HG02870 (cell line): ENCODE results near the gene PPFIA2.
A peak's percentile ranks its signal among the peaks of the same experiment; 100 is the strongest.
"Not testable (repeated sequence)": the region's sequence is repeated elsewhere in the genome, so short reads cannot be mapped to it uniquely, and the experiment has no call there.

Experiments
- ATAC-seq: cut with Tn5 transposase; IDR thresholded peaks from one replicate; pipeline ENCODE4 v1.9.1; 2021; ENCODE audit warnings: mild to moderate bottlenecking, moderate library complexity; ENCODE audit not compliant: unreplicated experiment

PPFIA2 gene

DNA sequence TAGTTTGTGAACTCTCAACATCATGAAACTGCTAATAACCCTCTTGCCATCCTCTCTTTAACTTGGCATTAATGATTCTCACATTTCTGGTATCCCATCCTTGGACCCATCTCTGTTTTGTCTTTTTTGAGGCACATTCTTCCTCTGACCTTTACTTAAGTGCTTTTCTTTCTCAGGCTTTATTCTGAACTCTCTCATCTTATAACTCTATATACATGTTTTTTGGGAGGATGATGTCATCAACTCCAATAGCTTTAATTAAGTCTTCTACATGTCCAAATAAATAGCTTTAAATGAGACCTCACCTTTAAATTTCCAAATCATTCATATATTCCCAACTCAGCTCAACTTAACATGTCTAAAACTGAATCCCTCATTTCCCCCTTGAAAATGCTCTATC, 88.4 kb downstream of the PPFIA2 start:
- no peak for ATAC-seq

DNA sequence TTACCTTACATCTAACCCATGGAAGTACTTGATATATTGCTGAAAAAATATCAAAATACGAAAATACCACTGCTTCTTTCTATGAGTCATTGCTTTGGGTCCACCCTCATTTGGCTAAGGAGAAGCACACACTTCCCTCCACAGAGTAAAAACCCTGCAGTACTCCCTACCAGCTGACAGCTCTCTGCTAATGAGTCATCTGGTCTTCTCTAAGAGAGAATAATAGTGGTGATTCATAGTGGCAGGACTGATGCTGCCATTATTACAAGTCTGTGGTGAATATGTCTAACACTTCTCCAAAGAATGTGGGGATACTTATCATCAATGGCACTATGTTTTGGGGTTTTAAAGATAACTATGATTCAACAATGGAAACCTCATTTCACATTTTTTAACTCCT, 90.7 kb downstream of the PPFIA2 start:
- peak; percentile 99 for ATAC-seq

DNA sequence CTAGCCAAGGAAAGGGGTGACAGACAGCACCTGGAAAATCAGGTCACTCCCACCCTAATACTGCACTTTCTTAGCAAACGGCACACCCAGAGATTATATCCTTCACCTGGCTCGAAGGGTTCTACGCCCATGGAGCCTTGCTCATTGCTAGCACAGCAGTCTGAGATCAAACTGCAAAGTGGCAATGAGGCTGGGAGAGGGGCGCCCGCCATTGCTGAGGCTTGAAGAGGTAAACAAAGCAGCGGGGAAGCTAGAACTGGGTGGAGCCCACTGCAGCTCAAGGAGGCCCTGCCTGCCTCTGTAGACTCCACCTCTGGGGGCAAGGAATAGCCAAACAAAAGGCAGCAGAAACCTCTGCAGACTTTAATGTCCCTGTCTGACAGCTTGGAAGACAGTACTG, 99.8 kb downstream of the PPFIA2 start:
- not testable (repeated sequence) for ATAC-seq

DNA sequence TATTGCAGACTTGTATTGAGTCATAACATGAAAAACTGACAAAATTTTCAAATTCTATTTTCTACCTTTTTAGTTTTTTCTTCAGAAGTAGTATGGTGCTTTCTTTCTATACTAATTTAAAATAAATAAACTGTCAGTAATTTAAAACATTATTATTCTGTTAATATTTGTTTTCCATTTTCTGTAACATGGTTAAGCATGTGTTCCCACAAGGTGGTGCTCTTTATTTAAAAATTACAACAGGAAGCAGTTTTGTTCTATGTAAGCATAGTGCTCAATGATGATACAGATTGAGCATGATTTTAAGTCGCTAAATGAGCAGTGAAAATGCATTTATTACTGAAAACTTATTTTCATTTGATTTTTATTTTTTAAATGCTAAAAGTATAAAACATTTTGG, 114.6 kb downstream of the PPFIA2 start:
- peak; percentile 61 for ATAC-seq

DNA sequence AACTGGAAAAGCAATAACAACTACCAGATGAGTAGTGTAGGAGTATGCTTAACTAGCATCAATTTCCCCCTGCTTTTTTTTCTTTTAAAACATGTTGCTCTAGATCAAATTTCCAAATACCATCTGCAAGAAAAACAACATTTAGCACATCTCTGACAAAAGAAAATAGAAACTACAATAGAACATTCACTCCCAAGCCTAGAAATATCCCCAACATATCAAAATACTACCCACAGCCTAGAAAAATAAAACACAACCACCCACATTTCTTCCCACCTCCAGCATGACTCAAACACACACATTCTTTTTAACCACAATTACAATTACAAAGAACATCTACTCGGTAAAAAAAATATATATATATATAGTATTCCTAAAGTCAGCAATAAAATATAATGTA, 120.0 kb downstream of the PPFIA2 start:
- ATAC-seq, result no peak

DNA sequence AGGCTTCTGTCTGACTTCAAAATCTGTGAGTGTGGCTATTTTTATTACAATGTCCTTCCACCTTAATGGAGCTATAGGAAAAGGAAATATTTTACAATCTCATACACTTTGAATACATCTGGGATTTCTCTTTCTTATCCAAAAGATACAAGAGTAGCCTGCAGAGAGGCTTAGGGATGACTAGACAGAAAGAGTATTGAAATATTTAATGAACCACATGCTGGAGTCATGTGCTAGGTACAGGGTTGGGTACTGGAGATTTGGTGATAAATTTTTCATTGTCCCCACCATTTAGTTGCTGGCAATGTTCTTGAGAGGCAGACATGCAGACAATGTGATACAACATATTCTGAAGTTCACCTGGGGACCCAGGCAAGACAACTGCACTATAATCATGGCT, 126.0 kb downstream of the PPFIA2 start:
- no peak for ATAC-seq

DNA sequence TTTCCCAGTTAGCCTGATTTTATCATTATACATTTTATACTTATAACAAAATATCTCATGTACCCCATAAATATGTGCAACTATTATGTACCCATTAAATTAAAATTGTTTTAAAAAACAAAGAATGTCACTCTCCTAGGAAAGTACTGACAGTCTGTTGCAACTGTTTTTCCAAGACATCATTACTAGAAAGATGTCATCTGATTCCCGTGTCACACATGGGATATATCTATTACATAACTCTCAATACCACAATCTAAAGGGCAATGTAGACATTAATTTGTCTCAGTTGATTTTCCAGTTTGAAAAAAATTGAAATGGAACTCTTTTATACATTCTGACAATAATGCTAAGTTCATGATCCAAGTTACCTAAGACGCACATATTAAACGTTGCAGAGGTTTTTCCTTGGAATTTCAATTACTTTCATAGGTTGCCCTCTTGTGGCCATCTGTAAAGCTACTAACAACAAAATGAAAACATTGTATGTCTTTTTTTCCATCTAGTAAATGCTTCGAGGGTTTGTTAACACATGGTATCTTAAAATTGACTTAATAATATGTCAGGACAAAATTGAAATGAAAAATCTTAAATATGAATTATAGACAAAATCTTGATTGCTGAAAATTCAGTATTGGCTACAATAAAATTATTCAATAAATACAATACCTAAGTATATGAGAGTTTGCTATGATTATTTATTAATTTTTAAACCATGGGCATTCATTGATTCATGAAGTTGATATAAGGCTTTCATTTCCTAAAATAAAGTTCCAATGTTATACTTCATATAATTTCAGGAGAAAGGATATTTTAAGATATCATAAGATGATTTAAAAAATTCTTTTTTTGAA, 131.6 kb downstream of the PPFIA2 start:
- no peak for ATAC-seq

DNA sequence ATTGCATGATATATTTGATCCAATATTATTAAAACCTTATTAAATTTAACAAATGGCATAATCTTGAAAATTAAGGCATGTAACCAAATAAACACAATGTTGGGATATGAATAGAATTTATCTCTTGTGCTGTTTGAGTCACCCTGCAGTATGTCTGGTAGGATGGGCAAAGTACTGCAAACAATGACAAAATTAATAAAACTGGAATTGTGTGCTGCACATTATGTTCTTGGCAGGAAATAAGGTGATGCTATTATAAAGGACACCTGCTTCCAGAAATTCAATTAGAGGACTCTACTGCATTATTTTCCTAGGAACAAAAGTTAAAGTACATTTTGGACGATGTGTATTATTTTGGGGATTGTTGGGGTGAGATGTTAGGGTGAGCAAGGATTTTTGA, 132.7 kb downstream of the PPFIA2 start:
- ATAC-seq, result no peak

DNA sequence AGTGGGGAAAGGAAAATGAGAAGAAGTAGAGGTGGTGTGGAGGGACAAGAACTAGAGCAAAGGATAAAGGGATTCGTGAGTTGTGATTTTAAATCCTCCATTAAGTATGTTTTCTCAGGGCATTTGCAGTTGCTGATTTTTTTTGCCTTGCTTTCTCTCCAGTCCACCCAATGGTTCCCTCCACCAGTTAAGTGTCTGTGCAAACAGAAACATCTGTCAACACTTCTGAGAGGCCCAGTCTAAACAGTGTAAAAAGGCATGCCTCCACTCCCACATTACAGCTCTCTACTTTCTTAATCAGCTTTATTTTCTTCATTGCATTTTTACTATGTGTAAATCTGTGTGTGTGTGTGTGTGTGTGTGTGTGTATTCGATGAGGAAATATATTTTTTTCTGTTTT, 141.2 kb downstream of the PPFIA2 start:
- no peak for ATAC-seq

DNA sequence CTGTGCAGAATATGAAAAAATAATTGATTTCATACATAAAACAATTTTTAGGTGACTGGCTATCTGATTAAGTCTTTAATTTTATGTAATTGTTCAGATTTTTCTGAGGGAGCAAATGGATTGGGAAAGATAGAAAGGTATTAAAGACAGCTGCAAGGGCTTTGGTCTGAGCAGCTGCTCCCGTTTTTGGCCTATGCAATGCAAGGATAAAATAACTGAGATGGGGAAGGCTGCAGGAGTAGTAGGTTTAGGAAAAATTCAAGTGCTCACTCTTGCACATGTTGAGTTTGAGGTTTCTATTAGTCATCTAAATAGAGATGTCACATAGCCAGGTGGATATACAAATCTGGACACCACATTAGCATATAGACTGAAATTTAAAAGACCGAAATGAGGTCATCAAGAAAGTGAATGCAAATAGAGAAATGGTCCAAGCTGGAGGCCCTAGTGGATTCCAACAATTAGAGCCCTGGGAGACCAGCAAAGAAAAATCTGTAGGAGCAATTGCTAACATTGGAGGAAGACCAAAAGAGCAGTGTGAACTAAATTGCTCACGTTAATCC, 144.0 kb downstream of the PPFIA2 start:
- no peak for ATAC-seq

DNA sequence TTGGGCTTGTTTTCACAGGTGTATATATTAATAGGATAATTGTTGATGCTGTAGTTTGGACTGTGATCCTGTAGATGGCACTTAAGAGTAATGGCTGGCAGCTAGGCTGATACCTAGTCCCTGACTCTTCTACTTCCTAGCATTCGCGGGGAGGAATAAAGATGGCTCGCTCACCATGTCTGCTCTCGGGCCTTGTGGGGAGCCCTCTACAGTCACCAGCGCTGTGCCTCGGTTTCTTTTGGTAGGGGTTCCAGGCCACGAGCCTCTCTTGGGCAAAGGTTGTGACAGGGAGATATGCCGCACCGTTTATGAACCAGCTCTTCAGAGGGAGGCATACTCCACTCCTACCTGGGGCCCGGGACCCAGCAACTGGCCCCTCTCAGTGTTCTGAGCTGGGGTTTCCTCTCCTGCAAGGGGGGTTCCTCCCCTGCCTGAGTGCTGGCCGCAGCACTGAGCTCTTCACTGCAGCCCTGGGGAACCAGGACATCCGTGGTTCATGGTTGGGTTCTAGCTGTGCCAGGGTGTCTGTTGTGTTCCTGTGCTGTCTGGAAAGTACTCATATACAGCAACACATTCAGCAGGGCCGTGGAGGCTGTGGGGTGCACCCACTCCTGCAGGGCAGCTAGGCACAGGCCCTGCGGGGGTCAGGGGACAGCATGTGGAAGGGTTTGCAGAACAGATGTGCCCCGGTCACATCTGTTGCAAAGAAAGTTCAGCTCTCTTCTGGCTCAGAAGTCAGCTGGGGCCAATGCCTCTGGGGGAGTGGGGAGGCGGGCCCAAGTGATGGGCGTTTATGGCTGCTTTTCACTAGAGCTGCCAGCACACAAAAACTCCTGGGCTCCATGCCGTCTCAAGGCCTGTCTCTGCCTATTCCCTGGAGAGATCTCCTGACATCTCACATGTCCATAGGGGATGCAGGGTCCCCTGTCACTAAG, 147.9 kb downstream of the PPFIA2 start:
- ATAC-seq, result peak; percentile 85

DNA sequence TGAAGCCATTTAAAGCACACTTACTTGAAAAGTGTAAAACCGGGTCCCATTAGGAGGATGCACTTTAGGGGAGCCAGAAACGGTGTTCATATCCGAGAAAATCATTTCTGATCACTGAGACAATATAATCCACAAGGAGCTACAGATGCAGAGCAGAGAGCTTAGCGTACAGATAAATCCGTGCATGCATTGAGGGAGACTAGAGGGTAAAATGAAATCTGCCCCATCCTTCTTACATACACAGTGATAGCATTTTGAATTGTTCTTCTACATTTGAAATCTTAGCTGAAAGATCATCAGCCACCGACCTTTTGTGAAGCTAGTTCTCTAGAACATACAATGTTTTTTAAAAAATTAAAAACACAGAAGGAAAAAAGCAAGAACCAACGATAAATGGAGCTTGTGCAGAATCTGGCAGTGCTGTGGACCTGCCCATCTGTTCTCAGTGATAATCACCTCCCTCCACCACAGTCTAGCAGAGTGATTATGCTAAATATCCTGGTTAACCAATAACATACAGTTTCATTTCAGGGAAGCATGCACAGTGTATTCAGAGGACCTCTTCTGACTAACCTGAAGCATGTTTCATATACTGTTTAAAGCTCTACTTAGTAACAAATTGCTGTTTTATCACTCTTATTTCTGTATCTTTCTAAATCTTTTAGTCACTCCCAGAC, 161.1 kb downstream of the PPFIA2 start:
- ATAC-seq, result no peak

DNA sequence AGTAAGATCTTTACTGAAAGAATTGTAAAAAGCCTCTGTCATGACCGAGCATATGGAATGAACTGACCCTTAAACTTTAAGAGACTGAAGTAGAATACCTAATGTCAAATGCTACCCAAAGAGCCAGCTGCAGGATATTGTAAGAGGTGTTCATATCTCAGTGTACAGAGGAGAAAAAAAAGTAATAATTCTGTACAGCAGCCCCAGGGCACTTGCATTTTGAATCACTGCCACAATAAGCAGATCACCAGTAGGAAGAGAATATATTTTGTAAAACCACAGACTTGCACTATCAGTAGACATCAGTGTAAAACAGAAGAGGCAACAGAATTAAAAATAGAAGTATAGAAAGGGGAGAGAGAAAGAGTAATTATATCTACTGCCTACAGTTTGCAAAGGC, 162.6 kb downstream of the PPFIA2 start:
- no peak for ATAC-seq

DNA sequence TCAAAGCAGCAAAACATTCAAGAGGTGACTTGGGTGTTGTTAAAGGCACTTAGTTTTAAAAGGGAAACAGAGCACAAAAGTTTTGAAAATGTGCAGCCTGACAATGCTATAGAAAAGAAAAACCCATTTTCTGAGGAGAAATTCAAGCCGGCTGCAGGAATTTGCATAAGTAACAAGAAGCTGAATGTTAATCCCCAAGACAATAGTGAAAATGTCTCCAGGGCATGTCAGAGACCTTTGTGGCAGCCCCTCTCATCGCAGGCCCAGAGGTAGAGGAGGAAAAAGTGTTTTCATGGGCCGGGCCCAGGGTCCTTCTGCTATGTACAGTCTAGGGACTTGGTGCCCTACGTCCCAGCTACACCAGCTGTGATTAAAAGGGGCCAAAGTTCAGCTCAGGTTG, 167.9 kb downstream of the PPFIA2 start:
- no peak for ATAC-seq

DNA sequence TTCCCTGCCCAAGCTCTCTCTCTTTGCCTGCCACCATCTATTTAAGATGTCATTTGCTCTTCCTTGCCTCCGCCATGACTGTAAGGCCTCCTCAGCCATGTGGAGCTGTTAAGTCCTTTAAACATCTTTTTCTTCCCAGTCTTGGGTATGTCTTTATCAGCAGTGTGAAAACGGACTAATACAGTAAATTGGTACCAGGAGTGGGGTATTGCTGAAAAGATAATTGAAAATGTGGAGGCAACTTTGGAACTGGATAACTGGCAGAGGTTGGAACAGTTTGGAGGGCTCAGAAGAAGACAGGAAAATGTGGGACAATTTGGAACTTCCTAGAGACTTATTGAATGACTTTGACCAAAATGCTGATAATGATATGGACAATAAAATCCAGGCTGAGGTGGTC, 168.4 kb downstream of the PPFIA2 start:
- not testable (repeated sequence) for ATAC-seq

DNA sequence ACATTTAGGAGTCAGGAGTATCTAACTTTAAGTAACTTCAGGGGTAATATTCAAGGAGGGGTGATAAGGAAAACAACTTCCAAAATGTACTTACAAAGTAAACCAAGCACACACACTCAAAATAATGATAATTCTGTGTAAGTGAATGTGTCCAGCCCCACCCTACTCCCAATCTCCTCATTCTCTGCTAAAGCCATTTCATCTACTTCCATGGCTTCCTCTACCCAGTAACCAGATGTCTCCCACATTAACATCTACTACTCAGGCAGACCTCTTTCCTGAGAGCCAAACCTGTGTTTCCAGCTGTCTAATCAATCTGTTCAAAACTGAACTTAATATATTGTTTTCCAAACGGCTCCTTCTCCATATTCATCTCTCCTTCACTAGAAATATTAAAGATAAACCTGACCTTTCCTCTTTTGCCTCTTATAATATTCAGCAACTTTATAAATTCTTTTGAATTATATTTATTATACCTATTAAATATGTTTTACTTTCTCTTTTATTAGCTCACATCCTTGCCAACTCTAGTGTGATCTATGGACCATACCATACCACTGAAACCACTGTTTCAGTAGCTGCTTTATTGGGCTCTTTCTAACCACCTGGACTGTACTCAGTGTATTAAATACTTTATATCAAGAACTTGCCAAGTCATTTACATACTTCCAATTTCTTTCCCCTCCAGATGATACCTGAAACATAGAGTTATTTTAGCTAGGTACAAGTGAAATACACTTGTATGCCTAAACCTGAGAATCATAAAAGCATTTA, 170.7 kb downstream of the PPFIA2 start:
- ATAC-seq, result no peak

DNA sequence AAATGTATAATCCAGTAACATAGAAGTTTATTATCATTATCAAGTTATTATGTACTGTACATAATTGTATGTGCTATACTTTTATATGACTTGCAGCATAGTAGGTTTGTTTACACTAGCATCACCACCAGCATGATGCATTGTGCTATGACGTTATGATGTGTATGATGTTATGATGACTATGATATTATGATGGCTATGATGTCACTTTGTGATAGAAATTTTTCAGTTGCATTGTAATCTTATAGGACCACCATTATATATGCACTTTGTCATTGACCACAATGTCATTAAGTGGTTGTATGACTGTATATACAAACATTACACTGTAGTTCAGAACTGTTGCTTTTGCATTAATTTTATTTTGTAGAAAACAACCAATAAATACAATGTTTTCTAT, 173.4 kb downstream of the PPFIA2 start:
- ATAC-seq, result no peak

DNA sequence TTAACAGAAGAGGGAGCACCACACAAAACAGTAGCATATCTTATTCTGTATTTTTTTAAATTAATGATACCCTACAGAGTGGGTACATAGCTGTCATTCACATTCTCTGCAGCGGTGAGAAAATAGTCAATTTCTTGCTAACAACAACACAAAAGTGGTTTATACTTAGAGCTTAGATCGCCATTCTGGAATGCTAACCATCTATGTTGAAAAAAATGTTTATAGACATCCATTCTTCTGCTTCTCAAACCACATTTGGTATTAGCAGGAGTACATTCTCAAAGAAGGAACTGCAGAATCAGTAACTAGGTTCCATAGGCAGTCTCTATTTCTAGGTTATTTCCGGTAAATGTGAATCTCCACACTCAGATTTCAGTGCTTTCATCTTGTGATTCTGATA, 185.9 kb downstream of the PPFIA2 start:
- no peak for ATAC-seq

DNA sequence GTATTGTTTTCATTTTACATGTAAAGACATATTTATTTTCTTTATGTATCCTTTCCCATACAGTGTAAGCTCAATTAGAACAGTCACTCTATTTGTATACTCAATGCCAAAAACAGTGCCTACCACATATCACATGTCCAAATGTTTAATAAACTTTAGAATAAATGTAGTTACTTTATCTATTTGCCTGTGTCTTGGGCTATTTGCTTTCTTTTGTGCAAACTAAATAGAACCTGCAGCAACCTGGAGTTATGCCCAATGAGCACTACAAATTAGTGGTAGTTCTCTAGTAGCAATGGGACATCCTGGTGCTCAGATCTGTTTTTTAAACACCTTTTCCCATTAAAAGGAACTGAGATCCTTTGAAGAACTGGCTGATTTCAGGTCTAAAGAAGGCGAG, 186.7 kb downstream of the PPFIA2 start:
- ATAC-seq, result no peak

DNA sequence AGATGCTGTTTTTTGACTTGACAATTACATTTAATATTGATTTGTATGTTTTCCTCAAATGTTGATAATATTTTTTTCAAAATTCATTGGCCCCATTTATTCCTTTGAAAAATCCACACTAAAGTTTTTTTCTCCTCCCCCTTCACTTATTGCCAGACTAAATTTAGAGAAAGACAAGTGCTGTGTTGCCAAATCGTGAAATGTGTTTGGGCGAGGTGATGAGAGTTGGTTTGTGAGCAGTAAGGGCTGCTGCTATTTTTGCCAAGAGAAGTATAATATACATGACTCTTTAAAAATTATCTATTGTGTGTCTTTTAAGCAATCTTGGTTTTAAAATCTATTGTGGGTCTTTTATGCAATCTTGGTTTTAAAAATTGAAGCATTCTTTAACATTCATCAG, 188.9 kb downstream of the PPFIA2 start:
- no peak for ATAC-seq
